Measurements from ENCODE around the gene PRPF38B. TPM values are rescaled to one million over a fixed set of nuclear protein-coding genes. Genes with fewer than 3 reads are reported as not detected.
A peak's percentile ranks its signal among the peaks of the same experiment; 100 is the strongest.

PRPF38B gene
- total RNA-seq, 1 donor from 2014 or later, result 54.7 TPM

GRCh38 chr1:108717774-108718316, 25.7 kb downstream of the PRPF38B start:
- peaks cover 13% of the 10 kb centered on the region for H3K27me3 Mint-ChIP-seq
- no peak for TF ChIP-seq CTCF (IDR thresholded peaks at IDR 0.05; ENCODE audit: unreplicated experiment)
- no peak overlapping the region for H3K4me3 Mint-ChIP-seq (ENCODE audit: low read depth)
- no peaks in the 10 kb centered on the region for H3K4me1 Mint-ChIP-seq (ENCODE audit: low read depth)
- no peak for DNase-seq (ENCODE audit: low spot score, unreplicated experiment)
- H3K9me3 Mint-ChIP-seq (ENCODE audit: low read depth), result no peaks in the 10 kb centered on the region
- no peaks in the 10 kb centered on the region for H3K36me3 Mint-ChIP-seq (ENCODE audit: insufficient read depth)
- no peak overlapping the region for H3K27ac Mint-ChIP-seq

DNA sequence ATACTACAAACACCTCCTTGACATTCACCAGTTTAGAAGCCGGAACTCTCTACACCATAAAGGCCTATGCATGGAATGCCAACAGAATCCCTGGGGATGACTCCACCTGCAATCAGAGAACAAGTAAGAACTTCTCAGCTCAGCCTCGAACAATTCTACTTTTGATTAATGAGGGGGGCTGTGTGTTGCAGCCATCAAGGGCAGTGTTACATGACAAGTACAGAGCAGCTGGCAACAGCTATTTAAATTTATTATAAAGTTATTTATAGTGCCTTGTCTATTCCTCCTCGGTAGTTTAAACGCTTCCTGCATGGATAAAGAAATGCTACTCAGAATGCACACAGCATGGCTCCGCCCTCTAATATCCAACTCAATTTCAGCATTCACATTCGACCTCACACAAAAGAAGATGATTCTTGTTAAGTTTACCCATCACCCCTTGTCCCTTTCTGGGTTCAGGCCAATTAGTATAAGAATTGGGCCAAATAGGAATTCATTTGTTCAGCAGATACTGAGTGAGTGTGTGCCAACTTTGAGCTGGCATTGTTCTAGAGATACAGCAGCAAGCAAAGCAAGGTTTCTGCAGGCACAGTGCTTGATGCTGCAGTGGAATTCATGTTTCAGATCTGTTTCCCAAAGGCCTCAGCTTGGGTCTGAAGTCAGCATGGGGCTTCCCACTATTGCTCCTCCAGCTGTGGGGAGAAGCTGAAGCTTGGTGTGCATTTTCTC, 27.0 kb downstream of the PRPF38B start:
- Mint-ChIP-seq H3K4me1 (ENCODE audit: low read depth) (no peaks in the 10 kb centered on the region), H3K27me3 (peaks cover 13% of the 10 kb centered on the region)

DNA sequence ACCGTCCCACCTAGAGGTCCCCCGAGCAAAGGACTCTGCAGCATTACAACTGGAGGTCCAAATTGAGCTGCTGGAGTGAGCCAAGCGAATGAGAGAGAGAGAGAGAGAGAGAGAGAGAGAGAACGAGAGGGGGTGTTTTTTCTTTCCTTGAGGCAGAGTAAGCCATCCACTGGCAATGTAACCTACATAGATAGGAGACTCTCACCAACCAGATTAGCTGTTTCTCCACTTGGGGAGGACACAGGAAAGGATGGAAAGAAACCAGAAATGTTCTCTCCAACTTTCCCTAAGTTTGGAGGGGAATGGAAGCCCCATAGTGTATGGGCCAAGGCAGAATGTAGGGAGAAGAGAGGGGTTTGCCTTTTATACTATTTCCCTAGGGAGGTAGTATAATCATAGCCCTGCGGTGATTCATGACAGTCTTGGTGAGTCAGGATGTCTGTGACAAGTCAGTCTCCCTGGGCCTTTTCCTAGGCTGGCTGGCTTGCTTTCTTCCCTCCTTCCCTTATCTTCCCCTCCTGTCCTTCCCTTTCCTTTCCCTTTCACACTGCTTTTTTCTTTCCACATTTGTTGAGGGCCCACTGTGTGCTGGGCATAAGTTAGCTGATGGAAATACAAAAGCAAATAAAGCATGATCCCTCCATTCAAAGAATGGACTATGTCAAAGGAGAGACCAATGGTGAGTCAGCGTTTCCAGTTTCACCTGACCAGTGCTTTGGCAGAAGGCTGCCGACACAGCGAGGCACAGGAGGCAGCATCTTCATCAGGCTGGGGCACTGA, 27.7 kb downstream of the PRPF38B start:
- no peaks in the 10 kb centered on the region for H3K9me3 Mint-ChIP-seq (ENCODE audit: low read depth)
- H3K4me3 Mint-ChIP-seq (ENCODE audit: low read depth), result no peak overlapping the region
- H3K27ac Mint-ChIP-seq, result no peak overlapping the region
- no peaks in the 10 kb centered on the region for H3K36me3 Mint-ChIP-seq (ENCODE audit: insufficient read depth)
- DNase-seq (ENCODE audit: low spot score, unreplicated experiment), result no peak
- no peaks in the 10 kb centered on the region for H3K4me1 Mint-ChIP-seq (ENCODE audit: low read depth)
- peaks cover 13% of the 10 kb centered on the region for H3K27me3 Mint-ChIP-seq
- TF ChIP-seq CTCF (IDR thresholded peaks at IDR 0.05; ENCODE audit: unreplicated experiment), result no peak

More for the DNA sequence above, 27.0 kb downstream of the PRPF38B start:
- H3K27ac Mint-ChIP-seq, result no peak overlapping the region
- H3K9me3 Mint-ChIP-seq (ENCODE audit: low read depth), result no peaks in the 10 kb centered on the region
- H3K4me3 Mint-ChIP-seq (ENCODE audit: low read depth), result no peak overlapping the region
- TF ChIP-seq CTCF (IDR thresholded peaks at IDR 0.05; ENCODE audit: unreplicated experiment), result no peak
- DNase-seq (ENCODE audit: low spot score, unreplicated experiment), result no peak
- no peaks in the 10 kb centered on the region for H3K36me3 Mint-ChIP-seq (ENCODE audit: insufficient read depth)

- H3K27ac Mint-ChIP-seq, result peak overlapping the region; percentile 4
- peaks cover 2% of the 10 kb centered on the region for H3K4me1 Mint-ChIP-seq (ENCODE audit: low read depth)
- H3K4me3 Mint-ChIP-seq (ENCODE audit: low read depth), result no peak overlapping the region
Measured at GRCh38 chr1:108722292-108722691, 30.2 kb downstream of the PRPF38B start.

More at GRCh38 chr1:108722292-108722691, 30.2 kb downstream of the PRPF38B start:
- no peaks in the 10 kb centered on the region for H3K36me3 Mint-ChIP-seq (ENCODE audit: insufficient read depth)
- no peak for TF ChIP-seq CTCF (IDR thresholded peaks at IDR 0.05; ENCODE audit: unreplicated experiment)
- no peaks in the 10 kb centered on the region for H3K9me3 Mint-ChIP-seq (ENCODE audit: low read depth)
- peaks cover 4% of the 10 kb centered on the region for H3K27me3 Mint-ChIP-seq
- no peak for DNase-seq (ENCODE audit: low spot score, unreplicated experiment)

Data from progenitor cell of endocrine pancreas (in vitro differentiated cells).